ENCODE results near the gene LRRFIP2. TPM values are rescaled to one million over a fixed set of nuclear protein-coding genes. Genes with fewer than 3 reads are reported as not detected.

Gene LRRFIP2
- total and polyA plus RNA-seq, 2 of the 8 experiments (the other 6 are each of a cell fraction or from before 2014, with no cell fraction given): 8.8 to 25.6 TPM

DNA sequence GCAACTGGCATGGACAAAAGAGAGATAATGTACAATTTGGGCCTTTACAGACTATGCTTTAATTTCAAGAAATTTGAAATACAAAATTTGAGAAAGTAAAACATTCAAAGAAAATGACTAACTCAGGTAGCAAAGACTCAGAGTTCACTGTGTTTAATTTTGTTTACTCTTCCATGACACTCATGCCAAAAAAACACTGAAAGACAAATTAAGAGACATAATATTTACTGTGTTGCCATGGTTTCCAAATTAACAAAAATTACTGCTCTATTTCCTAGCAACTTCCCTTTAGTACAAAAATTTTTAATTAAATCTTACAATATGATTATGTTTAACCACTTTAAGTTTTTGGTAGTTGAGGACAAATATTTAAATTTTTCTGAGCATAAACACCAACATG lies 29.6 kb downstream of the LRRFIP2 start:
- H2AK5ac ChIP-seq (ENCODE audit: low read depth, low read length): no peak overlapping the region
- no peak overlapping the region for H2AFZ ChIP-seq (ENCODE audit: low read length)
- H3K4me3 ChIP-seq (ENCODE audit: extremely low read depth in 1 of 4, insufficient read depth in 2 of 4, low read depth in 3 of 4, low read length in 4 of 4): no peak overlapping the region
- no peak overlapping the region for H2BK15ac ChIP-seq (ENCODE audit: low read length)
- no peak overlapping the region for H3K56ac ChIP-seq (replicated peaks; ENCODE audit: insufficient read length, low read depth, low read length)
- H3K79me2 ChIP-seq (ENCODE audit: control insufficient read depth in 1 of 2, insufficient read depth in 2 of 2, low read length in 2 of 2): no peaks in the 10 kb centered on the region
- FAIRE-seq (no peak), DNase-seq (ENCODE audit: low read depth in 1 of 2, low spot score in 2 of 2) (no peak)
- POLR2A ChIA-PET (ENCODE audit: partially characterized antibody): no interaction called here
- H3K23ac ChIP-seq (ENCODE audit: insufficient read length): no peak overlapping the region
- TF ChIP-seq RNF2 (IDR thresholded peaks at IDR 0.05; ENCODE audit: borderline replicate concordance, low read depth, low read length, missing control alignments, poor library complexity, severe bottlenecking) (no peak), POLR2AphosphoS5 (IDR thresholded peaks at IDR 0.05; ENCODE audit: low read depth, low read length) (no peak), BRCA1 (IDR thresholded peaks at IDR 0.05; ENCODE audit: low read depth, low read length) (no peak), EZH2 (IDR thresholded peaks at IDR 0.05; ENCODE audit: low read depth, low read length, severe bottlenecking) (no peak), RFX5 (IDR thresholded peaks at IDR 0.05; ENCODE audit: borderline replicate concordance, low read depth, low read length) (no peak), JUN (IDR thresholded peaks at IDR 0.05; ENCODE audit: low read depth, low read length) (no peak), RXRA (IDR thresholded peaks at IDR 0.05; ENCODE audit: insufficient read depth, low read depth, low read length) (no peak)
- TF ChIP-seq, protein P1, sequence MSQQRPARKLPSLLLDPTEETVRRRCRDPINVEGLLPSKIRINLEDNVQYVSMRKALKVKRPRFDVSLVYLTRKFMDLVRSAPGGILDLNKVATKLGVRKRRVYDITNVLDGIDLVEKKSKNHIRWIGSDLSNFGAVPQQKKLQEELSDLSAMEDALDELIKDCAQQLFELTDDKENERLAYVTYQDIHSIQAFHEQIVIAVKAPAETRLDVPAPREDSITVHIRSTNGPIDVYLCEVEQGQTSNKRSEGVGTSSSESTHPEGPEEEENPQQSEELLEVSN (IDR thresholded peaks at IDR 0.05): no peak
- H3K4me1 ChIP-seq (replicated peaks in 1 of 4; ENCODE audit: control insufficient read depth in 3 of 4, insufficient read depth in 4 of 4, low read length in 3 of 4): no peaks in the 10 kb centered on the region; a peak in 1 of 7 replicates
- H3K4me2 ChIP-seq (ENCODE audit: insufficient read depth in 1 of 2, low read depth in 2 of 2, low read length in 2 of 2): no peak overlapping the region
- no peaks in the 10 kb centered on the region; the same call in 1 of the 2 replicates for H3K79me1 ChIP-seq (ENCODE audit: low read depth, low read length)
- no peaks in the 10 kb centered on the region for H3K23me2 ChIP-seq (ENCODE audit: low read depth, low read length)
- H2BK120ac ChIP-seq (replicated peaks; ENCODE audit: low read depth, low read length): no peak overlapping the region
- H3K18ac ChIP-seq (ENCODE audit: extremely low read depth, low read length): no peak overlapping the region
- H3K14ac ChIP-seq (ENCODE audit: insufficient read length): no peak overlapping the region
- H3K36me3 ChIP-seq (ENCODE audit: control insufficient read depth in 2 of 4, insufficient read depth in 4 of 4, low read length in 3 of 4): peaks cover 0 to 8% (median under 1%) of the 10 kb centered on the region in 4 experiments; a peak in 2 of 8 replicates
- CTCF ChIA-PET (ENCODE audit: partially characterized antibody): interaction anchor here (0.5 kb wide), 1 partner anchor 135 kb away, joined by 3 read pairs; no protein-coding TSS in a partner anchor
- H2BK12ac ChIP-seq (ENCODE audit: low read depth, low read length): no peak overlapping the region
- H4K8ac ChIP-seq (ENCODE audit: extremely low read depth, insufficient read depth, low read length): no peak overlapping the region
- no peak overlapping the region for H3K9ac ChIP-seq (replicated peaks in 1 of 4; ENCODE audit: extremely low read depth in 1 of 4, low read depth in 3 of 4, low read length in 3 of 4)
- H3K27me3 ChIP-seq (replicated peaks in 1 of 4; ENCODE audit: control insufficient read depth in 3 of 4, extremely low read depth in 1 of 4, insufficient read depth in 3 of 4, low read length in 3 of 4): no peaks in the 10 kb centered on the region
- no peaks in the 10 kb centered on the region for H3K9me3 ChIP-seq (ENCODE audit: insufficient read depth in 2 of 2, low read depth in 1 of 2, low read length in 1 of 2)
- no peak overlapping the region for H4K5ac ChIP-seq (ENCODE audit: insufficient read length, low read depth, low read length)
- H3K4ac ChIP-seq (replicated peaks; ENCODE audit: insufficient read length, low read depth, low read length): no peak overlapping the region
- no peak overlapping the region for H2BK5ac ChIP-seq (ENCODE audit: low read depth, low read length)
- H4K20me1 ChIP-seq (replicated peaks in 1 of 2; ENCODE audit: control insufficient read depth in 1 of 2, insufficient read depth in 2 of 2, low read length in 2 of 2): no peaks in the 10 kb centered on the region
- H2BK20ac ChIP-seq (ENCODE audit: low read length): no peak overlapping the region
- no peak overlapping the region for H4K91ac ChIP-seq (replicated peaks; ENCODE audit: insufficient read length, low read length)
- no peak overlapping the region for H3K27ac ChIP-seq (ENCODE audit: low read depth, low read length)
